Tongue (tissue), 2 donors: ENCODE results near the gene PGA4. TPM values are rescaled to one million over a fixed set of nuclear protein-coding genes. Genes with fewer than 3 reads are reported as not detected.

Source experiments
- DNase-seq: peaks from one replicate; pipeline ENCODE4 v3.0.0-alpha.2; 2015
- total RNA-seq: library from RNA; depleted of rRNA; stranded (reverse); fragments of >200 nt; gene quantifications from one replicate; pipeline ENCODE4 v1.2.3, GENCODE V29; 2014

The PGA4 gene
- total RNA-seq, 1 donor from 2014 or later = 0.82 TPM

DNA sequence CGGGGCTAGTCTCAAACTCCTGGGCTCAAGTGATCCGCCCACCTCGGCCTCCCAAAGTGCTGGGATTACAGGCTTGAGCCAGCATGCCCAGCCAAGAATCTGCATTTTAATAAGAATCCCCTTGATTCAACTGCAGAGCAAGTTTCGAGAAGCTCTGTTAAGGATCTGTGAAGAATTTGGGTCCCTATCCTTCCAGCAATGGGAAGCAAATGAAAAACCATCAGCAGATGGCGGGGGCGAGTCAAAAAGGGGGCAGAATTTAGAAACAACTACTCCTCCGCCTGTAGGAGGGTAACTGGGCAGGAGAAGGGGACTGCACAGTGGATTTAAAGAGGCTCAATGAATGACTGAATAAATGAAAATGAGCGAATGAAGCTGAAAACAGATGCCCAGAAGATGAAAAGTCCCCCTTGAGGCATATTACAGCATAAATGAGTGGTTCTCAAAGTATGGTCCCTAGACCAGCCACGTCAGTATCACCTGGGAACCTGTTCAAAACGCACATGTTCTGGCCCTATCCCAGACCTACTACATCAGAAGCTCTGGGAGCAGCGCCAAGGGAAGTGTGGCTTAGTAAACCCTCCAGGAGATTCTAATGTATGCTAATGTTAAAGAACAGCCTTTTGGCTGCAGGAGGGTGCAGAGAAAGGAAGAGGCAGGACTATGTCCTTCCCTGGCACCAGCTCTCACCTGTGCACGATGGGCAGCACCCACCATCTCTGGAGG, 58.0 kb downstream of the PGA4 start:
- no peak for DNase-seq

DNA sequence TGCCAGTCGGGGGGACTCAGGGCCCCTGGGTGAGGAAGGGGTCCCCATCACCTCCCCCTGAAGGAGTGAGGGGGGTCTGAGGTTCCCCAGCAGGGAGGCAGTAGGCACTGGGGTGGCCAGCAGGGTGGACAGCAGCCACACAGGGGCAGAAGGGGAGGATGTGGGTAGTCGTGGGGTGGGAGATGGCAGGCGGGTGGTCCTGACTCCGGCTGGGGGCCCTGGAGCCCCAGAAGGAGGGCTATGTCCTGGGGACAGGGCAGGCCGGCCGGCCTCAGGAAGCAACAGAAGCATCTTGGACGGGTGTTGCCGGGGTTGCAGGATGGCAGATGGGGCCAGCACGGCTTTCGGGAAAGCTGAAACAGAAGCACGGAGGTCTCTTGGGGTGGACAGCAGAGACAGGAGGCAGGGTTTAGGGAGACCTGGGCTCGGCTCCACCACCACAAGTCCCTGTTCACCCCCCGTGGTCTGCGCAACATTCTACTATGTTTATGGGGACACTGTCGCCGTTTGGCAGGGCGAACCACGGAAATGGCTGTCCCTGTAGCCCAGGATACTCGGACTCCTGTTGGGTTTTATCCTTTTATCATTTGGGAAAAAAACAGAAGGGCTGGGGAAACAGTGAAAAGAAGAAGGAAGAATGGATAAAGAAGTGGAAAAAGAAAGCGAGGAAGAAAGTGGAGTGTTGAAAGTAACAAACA, 58.9 kb downstream of the PGA4 start:
- no peak for DNase-seq

Other genes starting within 250 kb of the PGA4 start
- gene CD5, start 119.9 kb upstream of the PGA4 start, total RNA-seq = 0.31 TPM
- 11.9 TPM for gene VPS37C, start 60.9 kb upstream of the PGA4 start, total RNA-seq
- gene PGA3, start 18.8 kb upstream of the PGA4 start, total RNA-seq = not detected
- not detected for gene PGA5, start 18.8 kb downstream of the PGA4 start, total RNA-seq
- 0.41 TPM for gene VWCE, start 73.0 kb downstream of the PGA4 start, total RNA-seq
- 326 TPM for gene DDB1, start 110.8 kb downstream of the PGA4 start, total RNA-seq
- gene TKFC, start 110.9 kb downstream of the PGA4 start, total RNA-seq = 11.7 TPM
- gene CYB561A3, start 139.5 kb downstream of the PGA4 start, total RNA-seq = 14.2 TPM
- gene TMEM138, start 140.0 kb downstream of the PGA4 start, total RNA-seq = 8.1 TPM
- 15.7 TPM for gene TMEM216, start 170.2 kb downstream of the PGA4 start, total RNA-seq
- gene CPSF7, start 207.6 kb downstream of the PGA4 start, total RNA-seq = 43.8 TPM
- gene SDHAF2, start 207.8 kb downstream of the PGA4 start, total RNA-seq = 23.7 TPM